Left lobe of liver (tissue), 2 donors: ENCODE measurements around the gene PAPPA2. TPM values are rescaled to one million over a fixed set of nuclear protein-coding genes. Genes with fewer than 3 reads are reported as not detected.
A peak's percentile ranks its signal among the peaks of the same experiment; 100 is the strongest.

Source experiments
- ATAC-seq: fragments of 200-7000 bp; cut with Tn5 transposase; one replicate; pipeline ENCODE4 v1.9.1; 2020; ENCODE audit warnings: mild to moderate bottlenecking, moderate library complexity
- DNase-seq: peaks from one replicate; pipeline ENCODE4 v3.0.0-alpha.2; 2020; ENCODE audit warnings: low spot score
- total RNA-seq: library from RNA; stranded (reverse); gene quantifications from one replicate; pipeline ENCODE4 v1.2.1, GENCODE V29; 2021
- donor health status: DM: no; HTN: no; CAD: no; lungs with moderate emphysema.
- donor health status: DM: no; HTN: yes; CAD: no.

Gene PAPPA2
- total RNA-seq, 1 donor from 2014 or later = 0.45 TPM

GRCh38 chr1:176682830-176683535 is 220.0 kb downstream of the PAPPA2 start:
- DNase-seq = no peak

GRCh38 chr1:176691251-176692228 is 228.6 kb downstream of the PAPPA2 start:
- DNase-seq = peak; percentile 55
- ATAC-seq = peak; percentile 99

More at GRCh38 chr1:176682830-176683535, 220.0 kb downstream of the PAPPA2 start:
- ATAC-seq = no peak

GRCh38 chr1:176692431-176692830 is 229.5 kb downstream of the PAPPA2 start:
- no peak for DNase-seq
- no peak for ATAC-seq

- DNase-seq (no peak), ATAC-seq (no peak)
These were observed 230.2 kb downstream of the PAPPA2 start for GRCh38 chr1:176692988-176693696.

- no peak for DNase-seq
- no peak for ATAC-seq
These were observed 230.8 kb downstream of the PAPPA2 start for GRCh38 chr1:176693697-176694329.

GRCh38 chr1:176694713-176695112 is 231.7 kb downstream of the PAPPA2 start:
- no peak for ATAC-seq
- DNase-seq = no peak

GRCh38 chr1:176696109-176696508 is 233.1 kb downstream of the PAPPA2 start:
- no peak for DNase-seq
- ATAC-seq = no peak

- ATAC-seq = no peak
These were observed 233.7 kb downstream of the PAPPA2 start for GRCh38 chr1:176696689-176697088.

GRCh38 chr1:176699821-176700220 is 236.8 kb downstream of the PAPPA2 start:
- DNase-seq = no peak
- no peak for ATAC-seq

More at GRCh38 chr1:176696689-176697088, 233.7 kb downstream of the PAPPA2 start:
- no peak for DNase-seq

- ATAC-seq (no peak), DNase-seq (no peak)
These were observed 238.3 kb downstream of the PAPPA2 start for GRCh38 chr1:176701151-176701866.

GRCh38 chr1:176702901-176703300 is 239.9 kb downstream of the PAPPA2 start:
- DNase-seq (no peak), ATAC-seq (no peak)

- ATAC-seq = no peak
- no peak for DNase-seq
These were observed 242.6 kb downstream of the PAPPA2 start for GRCh38 chr1:176705585-176705984.

- no peak for DNase-seq
- ATAC-seq = peak; percentile 79
These were observed 254.2 kb downstream of the PAPPA2 start for GRCh38 chr1:176717066-176717750.

- no peak for DNase-seq
- ATAC-seq = peak; percentile 50
These were observed 256.5 kb downstream of the PAPPA2 start for GRCh38 chr1:176719447-176719846.

GRCh38 chr1:176720838-176721237 is 257.9 kb downstream of the PAPPA2 start:
- no peak for DNase-seq
- ATAC-seq = no peak

GRCh38 chr1:176733661-176734060 is 270.7 kb downstream of the PAPPA2 start:
- DNase-seq (no peak), ATAC-seq (no peak)

GRCh38 chr1:176735201-176735600 is 272.2 kb downstream of the PAPPA2 start:
- ATAC-seq = no peak
- no peak for DNase-seq

- no peak for ATAC-seq
- DNase-seq = no peak
These were observed 273.0 kb downstream of the PAPPA2 start for GRCh38 chr1:176736015-176736414.

GRCh38 chr1:176741181-176741580 is 278.2 kb downstream of the PAPPA2 start:
- ATAC-seq (no peak), DNase-seq (no peak)
